Right renal pelvis (tissue), 4 donors: ENCODE data around the gene KEAP1. TPM values are rescaled to one million over a fixed set of nuclear protein-coding genes. Genes with fewer than 3 reads are reported as not detected.
"Not testable (repeated sequence)": the region's sequence is repeated elsewhere in the genome, so short reads cannot be mapped to it uniquely, and the experiment has no call there.

Experiments used
- DNase-seq, 4 donors: peaks; one replicate each; pipeline ENCODE4 v3.0.0-alpha.2; 2013; ENCODE audit warnings: low read depth in 4 of 4, low spot score in 3 of 4, missing footprints in 1 of 4
- polyA plus RNA-seq, 4 donors: library from polyadenylated mRNA; unstranded; fragments of 120-200 nt; gene quantifications; one replicate each; pipeline ENCODE4 v1.2.1, GENCODE V29; 2013; ENCODE audit not compliant: insufficient read length in 4 of 4

The KEAP1 gene
- polyA plus RNA-seq, 4 donors: 70.0 to 86.6 (median 79.0) TPM

DNA sequence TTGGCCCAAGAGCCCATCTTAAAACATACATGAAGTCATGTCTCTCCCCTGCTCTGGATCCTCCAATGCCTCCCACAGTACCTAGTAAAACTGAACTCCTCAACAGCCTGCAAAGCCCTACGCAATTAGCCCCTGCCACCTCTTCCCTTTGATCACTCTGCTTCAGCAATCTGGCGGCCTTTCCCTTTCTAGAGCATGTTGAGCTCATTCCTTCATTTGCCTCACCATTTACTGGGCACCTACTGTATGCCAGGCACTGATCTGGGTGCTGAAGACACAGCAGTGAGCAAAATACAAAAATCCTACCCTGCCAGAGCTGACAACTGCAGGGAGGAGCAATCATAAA, 2.9 kb downstream of the KEAP1 start:
- DNase-seq: no peak

DNA sequence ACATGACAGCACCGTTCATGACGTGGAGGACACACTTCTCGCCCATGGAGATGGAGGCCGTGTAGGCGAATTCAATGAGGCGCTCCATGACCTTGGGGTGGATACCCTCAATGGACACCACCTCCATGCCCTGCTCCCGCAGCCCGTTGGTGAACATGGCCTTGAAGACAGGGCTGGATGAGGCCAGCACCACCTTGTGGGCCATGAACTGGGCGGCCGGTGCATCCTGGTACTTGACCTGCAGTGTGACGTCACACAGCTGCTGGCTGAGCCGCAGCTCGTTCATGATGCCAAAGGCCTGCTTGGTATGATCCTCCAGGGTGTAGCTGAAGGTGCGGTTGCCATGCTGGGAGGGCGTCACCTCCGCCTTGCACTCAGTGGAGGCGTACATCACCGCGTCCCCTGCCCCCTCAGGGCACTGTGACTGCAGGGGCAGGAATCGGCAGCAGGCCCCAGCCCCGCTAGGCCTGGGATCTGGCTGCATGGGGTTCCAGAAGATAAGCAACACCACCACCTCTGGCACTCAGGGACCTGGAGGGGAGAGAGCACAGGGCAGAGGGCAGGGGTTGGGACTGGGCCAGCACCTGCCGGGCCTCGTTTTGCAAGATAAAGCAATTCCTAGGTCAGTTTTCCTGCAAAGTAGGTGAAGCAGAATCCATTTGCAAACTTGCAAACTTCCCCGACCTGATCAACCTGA, 3.5 kb downstream of the KEAP1 start:
- DNase-seq: no peak

- no peak for DNase-seq
Observed at GRCh38 chr19:10497371-10497770, 5.8 kb downstream of the KEAP1 start.

GRCh38 chr19:10491472-10492047, 11.6 kb downstream of the KEAP1 start:
- no peak for DNase-seq

GRCh38 chr19:10486551-10486950, 16.6 kb downstream of the KEAP1 start:
- DNase-seq: no peak

- peak; percentile 70 to 76 (median 74) for DNase-seq
Observed at GRCh38 chr19:10478903-10479384, 24.2 kb downstream of the KEAP1 start.

GRCh38 chr19:10478476-10478875, 24.7 kb downstream of the KEAP1 start:
- no peak for DNase-seq

GRCh38 chr19:10474962-10475451, 28.1 kb downstream of the KEAP1 start:
- DNase-seq: no peak

DNA sequence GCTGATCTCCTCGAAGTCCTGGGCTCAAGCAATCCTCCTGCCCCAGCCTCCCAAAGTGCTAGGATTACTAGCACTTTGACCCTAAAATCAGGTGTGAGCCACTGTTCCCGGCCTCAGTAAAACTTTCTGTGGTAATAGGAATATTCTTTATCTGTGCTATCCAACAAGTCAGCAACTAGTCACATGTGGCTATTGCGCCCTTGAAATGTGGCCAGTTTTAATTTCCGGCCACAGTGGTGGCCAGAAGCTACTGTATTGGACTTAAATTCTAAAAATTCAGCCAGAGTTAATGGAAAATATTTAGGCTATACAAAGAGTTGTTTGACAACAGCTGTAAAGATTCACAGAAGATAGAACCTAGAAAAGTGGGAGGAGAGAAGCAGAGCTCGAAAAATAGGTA, 30.0 kb downstream of the KEAP1 start:
- no peak for DNase-seq

GRCh38 chr19:10471909-10472308, 31.2 kb downstream of the KEAP1 start:
- no peak for DNase-seq

DNA sequence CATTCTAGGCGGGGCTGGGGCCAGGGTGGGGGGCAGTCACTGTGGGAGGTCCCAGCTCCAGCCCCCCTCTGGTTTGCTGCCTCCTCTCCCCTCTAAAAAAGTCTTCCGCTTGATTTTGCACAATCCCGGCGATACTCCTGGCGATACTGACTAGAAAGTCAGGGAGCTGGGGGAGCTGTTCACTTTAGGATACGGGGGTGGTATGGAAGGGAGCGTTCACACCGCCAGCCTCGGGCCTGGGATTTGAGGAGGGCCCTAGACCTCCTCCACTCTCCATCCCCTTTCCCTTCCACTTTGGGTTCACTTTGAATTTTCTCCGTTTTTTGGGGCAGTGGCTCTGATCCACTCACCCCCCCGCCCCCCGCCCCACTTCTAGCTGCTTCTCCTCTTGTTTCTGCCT, 35.0 kb downstream of the KEAP1 start:
- DNase-seq: no peak

DNA sequence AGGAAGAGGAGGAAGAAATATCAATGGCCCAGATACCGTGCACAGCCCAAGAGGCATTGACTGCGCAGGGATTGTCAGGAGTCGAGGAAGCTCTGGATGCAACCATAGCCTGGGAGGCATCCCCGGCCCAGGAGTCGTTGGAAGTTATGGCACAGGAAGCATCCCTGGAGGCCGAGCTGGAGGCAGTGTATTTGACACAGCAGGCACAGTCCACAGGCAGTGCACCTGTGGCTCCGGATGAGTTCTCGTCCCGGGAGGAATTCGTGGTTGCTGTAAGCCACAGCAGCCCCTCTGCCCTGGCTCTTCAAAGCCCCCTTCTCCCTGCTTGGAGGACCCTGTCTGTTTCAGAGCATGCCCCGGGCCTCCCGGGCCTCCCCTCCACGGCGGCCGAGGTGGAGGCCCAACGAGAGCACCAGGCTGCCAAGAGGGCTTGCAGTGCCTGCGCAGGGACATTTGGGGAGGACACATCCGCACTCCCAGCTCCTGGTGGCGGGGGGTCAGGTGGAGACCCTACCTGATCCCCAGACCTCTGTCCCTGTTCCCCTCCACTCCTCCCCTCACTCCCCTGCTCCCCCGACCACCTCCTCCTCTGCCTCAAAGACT, 36.0 kb downstream of the KEAP1 start:
- DNase-seq: no peak

- no peak for DNase-seq
Observed at GRCh38 chr19:10464456-10464855, 38.7 kb downstream of the KEAP1 start.

- no peak for DNase-seq
Observed at GRCh38 chr19:10462557-10462956, 40.6 kb downstream of the KEAP1 start.

GRCh38 chr19:10462042-10462441, 41.1 kb downstream of the KEAP1 start:
- not testable (repeated sequence) for DNase-seq

- DNase-seq: peak; percentile 72 to 76 (median 74)
Observed at GRCh38 chr19:10461047-10461949, 41.9 kb downstream of the KEAP1 start.

DNA sequence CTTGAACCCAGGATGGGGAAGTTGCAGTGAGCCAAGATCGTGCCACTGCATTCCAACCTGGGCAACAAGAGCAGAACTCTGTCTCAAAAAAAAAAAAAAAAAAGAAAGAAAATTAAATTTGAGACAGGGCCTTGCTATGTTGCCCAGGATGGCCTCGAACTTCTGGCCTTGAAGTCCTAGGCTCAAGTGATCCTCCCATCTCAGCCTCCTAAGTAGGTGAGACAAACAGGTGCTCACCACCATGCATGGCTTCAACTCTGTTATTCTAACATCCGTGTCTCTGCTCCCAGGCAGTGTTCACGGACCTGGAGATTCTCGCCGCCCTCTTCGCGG, 42.5 kb downstream of the KEAP1 start:
- no peak for DNase-seq

DNA sequence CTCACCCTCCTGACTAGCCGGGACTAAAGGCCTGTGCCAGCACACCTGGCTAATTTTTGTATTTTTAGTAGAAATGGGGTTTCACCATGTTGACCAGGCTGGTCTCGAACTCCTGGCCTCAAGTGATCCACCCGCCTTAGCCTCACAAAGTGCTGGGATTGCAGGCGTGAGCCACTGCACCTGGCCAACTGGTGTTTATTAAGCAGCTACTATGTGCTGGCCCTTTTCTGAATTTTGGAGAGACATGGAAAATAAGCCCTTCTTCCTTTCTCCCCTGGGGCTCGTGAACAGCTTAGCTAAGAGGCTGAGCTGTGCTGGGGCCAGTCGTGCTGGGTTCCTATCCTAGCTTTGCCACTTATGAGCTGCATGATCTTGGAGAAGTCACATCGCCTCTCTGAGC, 44.4 kb downstream of the KEAP1 start:
- not testable (repeated sequence) for DNase-seq

DNA sequence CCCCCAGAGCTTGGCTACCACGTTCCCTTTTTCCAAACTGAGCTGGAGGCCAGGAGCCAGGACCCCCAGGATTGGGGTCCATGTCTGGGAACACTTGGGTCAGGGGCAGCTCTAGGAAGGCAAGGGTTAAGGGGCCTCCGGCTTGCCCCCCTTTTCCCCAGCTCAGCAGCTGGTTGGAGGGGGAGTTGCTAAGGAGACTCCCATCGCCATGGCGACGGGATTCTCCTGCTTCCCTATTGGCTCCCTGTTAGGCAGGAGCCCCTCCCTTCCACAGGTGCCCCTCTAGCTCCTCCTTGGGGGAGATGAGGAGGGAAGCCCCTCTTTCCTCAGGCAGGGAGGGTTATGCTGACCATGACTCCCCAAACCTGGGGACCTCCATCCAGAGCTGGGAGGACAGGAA, 48.9 kb downstream of the KEAP1 start:
- DNase-seq: no peak

- DNase-seq: no peak
Observed at GRCh38 chr19:10453852-10454251, 49.3 kb downstream of the KEAP1 start.
